Activated CD8-positive, alpha-beta T cell treated with anti-CD3 and anti-CD28 coated beads, Interleukin-2, amount 10 ng/mL, durations not matched to agents 7 days and 5 days (primary cell): ENCODE results near the gene SLC5A3. TPM values are rescaled to one million over a fixed set of nuclear protein-coding genes. Genes with fewer than 3 reads are reported as not detected.

ENCODE experiments used
- ATAC-seq: fragments of 150-1000 bp; cut with Tn5 transposase; one replicate; pipeline ENCODE4 v1.10.0; 2021; ENCODE audit warnings: moderate library complexity
- CTCF ChIA-PET: fragments of 350-600 bp; sonication (Branson Sonifier 250); formaldehyde crosslinking; loops from one replicate; lab custom pipeline; 2021; ENCODE audit warnings: antibody characterized with exemption; lab: Charles Lee
- POLR2A ChIA-PET: fragments of 350-600 bp; sonication (Branson Sonifier 250); formaldehyde crosslinking; loops from one replicate; lab custom pipeline; 2021; ENCODE audit warnings: antibody characterized with exemption; lab: Charles Lee
- DNase-seq: peaks from one replicate; pipeline ENCODE4 v3.0.0-alpha.2; 2020
- H3K27ac Mint-ChIP-seq: one replicate; pipeline ENCODE4 v1.8.0; 2021; ENCODE audit warnings: mild to moderate bottlenecking, mixed read lengths
- H3K27me3 Mint-ChIP-seq: one replicate; pipeline ENCODE4 v1.8.0; 2021; ENCODE audit warnings: low read depth, mixed read lengths
- H3K36me3 Mint-ChIP-seq: one replicate; pipeline ENCODE4 v1.8.0; 2021; ENCODE audit warnings: low read depth, mixed read lengths
- H3K4me1 Mint-ChIP-seq: one replicate; pipeline ENCODE4 v1.8.0; 2021; ENCODE audit warnings: low read depth, mixed read lengths
- H3K4me3 Mint-ChIP-seq: one replicate; pipeline ENCODE4 v1.8.0; 2021; ENCODE audit warnings: mild to moderate bottlenecking, mixed read lengths
- H3K9me3 Mint-ChIP-seq: one replicate; pipeline ENCODE4 v1.8.0; 2022; ENCODE audit warnings: mixed read lengths; ENCODE audit not compliant: insufficient read depth
- total RNA-seq, 2 experiments: library from RNA; stranded (reverse); gene quantifications; one replicate each; pipeline ENCODE4 v1.2.3, GENCODE V29; 2021

SLC5A3 gene
- total RNA-seq, 2 experiments from 2014 or later: 22.4 to 24.2 TPM

GRCh38 chr21:34072145-34073031, 990 bp upstream of the SLC5A3 start:
- Mint-ChIP-seq H3K4me1 (peaks cover 37% of the 10 kb centered on the region), H3K36me3 (peaks cover 30% of the 10 kb centered on the region), H3K27ac (peak overlapping the region; percentile 7), H3K27me3 (peaks cover 4% of the 10 kb centered on the region), H3K9me3 (no peaks in the 10 kb centered on the region), H3K4me3 (peak overlapping the region; percentile 73)
- POLR2A ChIA-PET: interaction anchor here (0.6 to 5.1 kb wide), 4 partner anchors 38 to 140 kb away, joined by 4 to 42 read pairs (median 8); no protein-coding TSS in a partner anchor
- ATAC-seq (no peak), DNase-seq (no peak)
- CTCF ChIA-PET: interaction anchor here (1.1 to 6.6 kb wide), 5 partner anchors 14 to 148 kb away, joined by 3 to 63 read pairs (median 28); no protein-coding TSS in a partner anchor

- ChIA-PET POLR2A (interaction anchor here (0.8 to 5.1 kb wide), 11 partner anchors 10 to 150 kb away, joined by 3 to 42 read pairs (median 4); no protein-coding TSS in a partner anchor), CTCF (interaction anchor here (1.0 to 6.6 kb wide), 12 partner anchors 13 to 273 kb away, joined by 3 to 63 read pairs (median 4); no protein-coding TSS in a partner anchor)
- ATAC-seq (peak; percentile 60), DNase-seq (peak; percentile 49)
- no peaks in the 10 kb centered on the region for H3K9me3 Mint-ChIP-seq
- peaks cover 4% of the 10 kb centered on the region for H3K27me3 Mint-ChIP-seq
- H3K36me3 Mint-ChIP-seq: peaks cover 42% of the 10 kb centered on the region
- H3K4me3 Mint-ChIP-seq: peak overlapping the region; percentile 92
- peaks cover 50% of the 10 kb centered on the region for H3K4me1 Mint-ChIP-seq
- peak overlapping the region; percentile 75 for H3K27ac Mint-ChIP-seq
Observed at GRCh38 chr21:34073749-34074282, 438 bp downstream of the SLC5A3 start.

- Mint-ChIP-seq H3K9me3 (no peaks in the 10 kb centered on the region), H3K4me3 (peak overlapping the region; percentile 92), H3K36me3 (peaks cover 45% of the 10 kb centered on the region), H3K4me1 (peaks cover 56% of the 10 kb centered on the region), H3K27me3 (peaks cover under 1% of the 10 kb centered on the region), H3K27ac (peak overlapping the region; percentile 75)
- no peak for ATAC-seq
- DNase-seq: no peak
- ChIA-PET CTCF (interaction anchor here (0.9 to 6.6 kb wide), 11 partner anchors 12 to 273 kb away, joined by 3 to 63 read pairs (median 4); no protein-coding TSS in a partner anchor), POLR2A (interaction anchor here (1.1 to 5.1 kb wide), 7 partner anchors 11 to 150 kb away, joined by 4 to 42 read pairs (median 5); no protein-coding TSS in a partner anchor)
Observed at GRCh38 chr21:34074283-34075090, 1.1 kb downstream of the SLC5A3 start.

- no peak for ATAC-seq
- H3K9me3 Mint-ChIP-seq: no peaks in the 10 kb centered on the region
Observed at GRCh38 chr21:34075091-34075425, 1.7 kb downstream of the SLC5A3 start.

GRCh38 chr21:34075760-34076660, 2.6 kb downstream of the SLC5A3 start:
- ChIA-PET CTCF (interaction anchor here (1.0 to 6.6 kb wide), 13 partner anchors 11 to 292 kb away, joined by 3 to 63 read pairs (median 5); no protein-coding TSS in a partner anchor), POLR2A (interaction anchor here (0.6 to 5.1 kb wide), 6 partner anchors 10 to 152 kb away, joined by 3 to 42 read pairs (median 4); no protein-coding TSS in a partner anchor)
- ATAC-seq (no peak), DNase-seq (peak; percentile 48)
- Mint-ChIP-seq H3K9me3 (no peaks in the 10 kb centered on the region), H3K27ac (peak overlapping the region; percentile 51), H3K36me3 (peaks cover 60% of the 10 kb centered on the region), H3K4me1 (peaks cover 71% of the 10 kb centered on the region), H3K27me3 (no peaks in the 10 kb centered on the region), H3K4me3 (peak overlapping the region; percentile 92)

More at GRCh38 chr21:34075091-34075425, 1.7 kb downstream of the SLC5A3 start:
- Mint-ChIP-seq H3K4me1 (peaks cover 61% of the 10 kb centered on the region), H3K36me3 (peaks cover 51% of the 10 kb centered on the region), H3K27me3 (no peaks in the 10 kb centered on the region), H3K27ac (peak overlapping the region; percentile 75), H3K4me3 (peak overlapping the region; percentile 92)
- DNase-seq: no peak
- CTCF ChIA-PET: interaction anchor here (0.9 to 6.6 kb wide), 9 partner anchors 12 to 273 kb away, joined by 4 to 63 read pairs (median 7); no protein-coding TSS in a partner anchor
- POLR2A ChIA-PET: interaction anchor here (0.8 to 5.1 kb wide), 6 partner anchors 11 to 151 kb away, joined by 3 to 42 read pairs (median 4); no protein-coding TSS in a partner anchor

GRCh38 chr21:34076835-34077234, 3.5 kb downstream of the SLC5A3 start:
- Mint-ChIP-seq H3K27ac (peak overlapping the region; percentile 26), H3K4me3 (peak overlapping the region; percentile 45), H3K4me1 (peaks cover 77% of the 10 kb centered on the region), H3K9me3 (no peaks in the 10 kb centered on the region), H3K27me3 (no peaks in the 10 kb centered on the region), H3K36me3 (peaks cover 62% of the 10 kb centered on the region)
- POLR2A ChIA-PET: interaction anchor here (1.3 to 5.1 kb wide), 2 partner anchors 100 to 128 kb away, joined by 3 to 42 read pairs; no protein-coding TSS in a partner anchor
- CTCF ChIA-PET: interaction anchor here (1.3 to 6.6 kb wide), 7 partner anchors 15 to 291 kb away, joined by 3 to 63 read pairs (median 26); no protein-coding TSS in a partner anchor
- ATAC-seq: no peak
- no peak for DNase-seq

GRCh38 chr21:34077888-34078287, 4.5 kb downstream of the SLC5A3 start:
- peaks cover 72% of the 10 kb centered on the region for H3K36me3 Mint-ChIP-seq
- no peak for DNase-seq
- POLR2A ChIA-PET: no interaction called here
- CTCF ChIA-PET: interaction anchor here (2.2 to 6.6 kb wide), 3 partner anchors 14 to 270 kb away, joined by 15 to 62 read pairs (median 26); no protein-coding TSS in a partner anchor
- peaks cover 80% of the 10 kb centered on the region for H3K4me1 Mint-ChIP-seq
- no peaks in the 10 kb centered on the region for H3K9me3 Mint-ChIP-seq
- ATAC-seq: peak; percentile 10
- peak overlapping the region; percentile 73 for H3K27ac Mint-ChIP-seq
- no peaks in the 10 kb centered on the region for H3K27me3 Mint-ChIP-seq
- peak overlapping the region; percentile 49 for H3K4me3 Mint-ChIP-seq

- H3K36me3 Mint-ChIP-seq: peaks cover 82% of the 10 kb centered on the region
- no peaks in the 10 kb centered on the region for H3K27me3 Mint-ChIP-seq
- peak overlapping the region; percentile 49 for H3K4me3 Mint-ChIP-seq
- ATAC-seq (no peak), DNase-seq (peak; percentile 56)
- peak overlapping the region; percentile 73 for H3K27ac Mint-ChIP-seq
- ChIA-PET POLR2A (no interaction called here), CTCF (interaction anchor here (2.2 to 6.6 kb wide), 3 partner anchors 13 to 269 kb away, joined by 15 to 62 read pairs (median 26); no protein-coding TSS in a partner anchor)
- H3K9me3 Mint-ChIP-seq: no peaks in the 10 kb centered on the region
- peaks cover 90% of the 10 kb centered on the region for H3K4me1 Mint-ChIP-seq
Observed at GRCh38 chr21:34078915-34079314, 5.5 kb downstream of the SLC5A3 start.

GRCh38 chr21:34080710-34081109, 7.3 kb downstream of the SLC5A3 start:
- H3K9me3 Mint-ChIP-seq: no peaks in the 10 kb centered on the region
- no peak for ATAC-seq
- ChIA-PET POLR2A (no interaction called here), CTCF (interaction anchor here (1.0 to 3.6 kb wide), 3 partner anchors 12 to 156 kb away, joined by 3 to 21 read pairs (median 7); no protein-coding TSS in a partner anchor)
- H3K27ac Mint-ChIP-seq: no peak overlapping the region
- peaks cover 77% of the 10 kb centered on the region for H3K36me3 Mint-ChIP-seq
- H3K27me3 Mint-ChIP-seq: no peaks in the 10 kb centered on the region
- DNase-seq: no peak
- H3K4me1 Mint-ChIP-seq: peaks cover 90% of the 10 kb centered on the region
- H3K4me3 Mint-ChIP-seq: no peak overlapping the region

GRCh38 chr21:34082769-34083168, 9.4 kb downstream of the SLC5A3 start:
- ATAC-seq (no peak), DNase-seq (no peak)
- no peak overlapping the region for H3K27ac Mint-ChIP-seq
- H3K4me3 Mint-ChIP-seq: no peak overlapping the region
- POLR2A ChIA-PET: interaction anchor here (0.6 to 1.3 kb wide), 2 partner anchors 47 to 135 kb away, joined by 3 read pairs; no protein-coding TSS in a partner anchor
- H3K4me1 Mint-ChIP-seq: peaks cover 71% of the 10 kb centered on the region
- peaks cover 61% of the 10 kb centered on the region for H3K36me3 Mint-ChIP-seq
- H3K9me3 Mint-ChIP-seq: no peaks in the 10 kb centered on the region
- CTCF ChIA-PET: interaction anchor here (2.3 to 3.6 kb wide), 2 partner anchors 10 to 158 kb away, joined by 6 to 21 read pairs; no protein-coding TSS in a partner anchor
- H3K27me3 Mint-ChIP-seq: no peaks in the 10 kb centered on the region
